Measurements from ENCODE around the gene HOXA1. TPM values are rescaled to one million over a fixed set of nuclear protein-coding genes. Genes with fewer than 3 reads are reported as not detected.

The HOXA1 gene
- polyA plus RNA-seq, result 0.24 TPM

- Mint-ChIP-seq H3K4me3 (peak within 1 kb of the TSS; percentile 80 to 96 (median 94)), H3K27ac (peak within 1 kb of the TSS; percentile 73 to 89 (median 82)), H3K36me3 (peaks cover 7% of the 10 kb centered on the region), H3K4me1 (peaks cover 10 to 25% (median 12%) of the 10 kb centered on the region in 3 donors), H3K27me3 (peaks cover 26% of the 10 kb centered on the region), H3K9me3 (peaks cover 0 to 2% (median 0%) of the 10 kb centered on the region in 3 donors)
Observed at GRCh38 chr7:27095897-27096767, at the start of gene HOXA1. Gene HOXA1 (minus strand): TSS chr7:27096000. CDS start chr7:27095912, 88 bp downstream.

GRCh38 chr7:27145165-27145913, 49.5 kb upstream of the HOXA1 start:
- H3K36me3 Mint-ChIP-seq, result no peaks in the 10 kb centered on the region
- H3K9me3 Mint-ChIP-seq, result no peaks in the 10 kb centered on the region
- H3K27ac Mint-ChIP-seq, result peak overlapping the region in 2 of 3 donors; percentile 78 to 98
- no peak overlapping the region for H3K4me3 Mint-ChIP-seq
- peaks cover 42% of the 10 kb centered on the region for H3K27me3 Mint-ChIP-seq
- peaks cover 7 to 12% (median 9%) of the 10 kb centered on the region in 3 donors for H3K4me1 Mint-ChIP-seq

GRCh38 chr7:27144781-27145164, 49.0 kb upstream of the HOXA1 start:
- H3K4me3 Mint-ChIP-seq, result peak overlapping the region in 1 of 4 donors; percentile 25
- peak overlapping the region in 2 of 3 donors; percentile 48 to 78 for H3K27ac Mint-ChIP-seq
- no peaks in the 10 kb centered on the region for H3K9me3 Mint-ChIP-seq
- no peaks in the 10 kb centered on the region for H3K36me3 Mint-ChIP-seq
- peaks cover 40% of the 10 kb centered on the region for H3K27me3 Mint-ChIP-seq
- peaks cover 7 to 12% (median 9%) of the 10 kb centered on the region in 3 donors for H3K4me1 Mint-ChIP-seq

GRCh38 chr7:27143950-27144780, 48.4 kb upstream of the HOXA1 start:
- Mint-ChIP-seq H3K27ac (no peak overlapping the region), H3K9me3 (no peaks in the 10 kb centered on the region)

GRCh38 chr7:27143023-27143949, 47.5 kb upstream of the HOXA1 start, which contains the start of gene HOXA5:
Gene HOXA5 (minus strand): TSS chr7:27143681. CDS start chr7:27143607, 74 bp downstream.
- H3K4me1 Mint-ChIP-seq, result peaks cover 4 to 9% (median 9%) of the 10 kb centered on the region in 3 donors
- peaks cover 28% of the 10 kb centered on the region for H3K27me3 Mint-ChIP-seq
- H3K4me3 Mint-ChIP-seq, result peak within 1 kb of the TSS; percentile 63 to 83 (median 78)
- H3K27ac Mint-ChIP-seq, result no peak within 1 kb of the TSS
- no peaks in the 10 kb centered on the region for H3K9me3 Mint-ChIP-seq
- no peaks in the 10 kb centered on the region for H3K36me3 Mint-ChIP-seq

More at GRCh38 chr7:27143950-27144780, 48.4 kb upstream of the HOXA1 start:
- Mint-ChIP-seq H3K4me1 (peaks cover 7 to 12% (median 9%) of the 10 kb centered on the region in 3 donors), H3K36me3 (no peaks in the 10 kb centered on the region), H3K4me3 (peak overlapping the region in 2 of 4 donors; percentile 25 to 83), H3K27me3 (peaks cover 36% of the 10 kb centered on the region)

GRCh38 chr7:27142580-27143022, 46.8 kb upstream of the HOXA1 start:
- Mint-ChIP-seq H3K4me1 (peaks cover 3 to 4% (median 4%) of the 10 kb centered on the region in 3 donors), H3K36me3 (no peaks in the 10 kb centered on the region), H3K4me3 (peak overlapping the region in 3 of 4 donors; percentile 39 to 82 (median 49)), H3K9me3 (no peaks in the 10 kb centered on the region), H3K27me3 (peaks cover 23% of the 10 kb centered on the region), H3K27ac (no peak overlapping the region)

GRCh38 chr7:27141923-27142579, 46.3 kb upstream of the HOXA1 start:
- Mint-ChIP-seq H3K36me3 (no peaks in the 10 kb centered on the region), H3K4me1 (peaks cover 0 to 4% (median 3%) of the 10 kb centered on the region in 3 donors), H3K4me3 (no peak overlapping the region), H3K27ac (peak overlapping the region in 1 of 3 donors; percentile 9), H3K9me3 (no peaks in the 10 kb centered on the region), H3K27me3 (peaks cover 17% of the 10 kb centered on the region)

- H3K9me3 Mint-ChIP-seq, result no peaks in the 10 kb centered on the region
- H3K4me3 Mint-ChIP-seq, result peak overlapping the region in 1 of 4 donors; percentile 12
- peaks cover 0 to 2% (median under 1%) of the 10 kb centered on the region in 3 donors for H3K4me1 Mint-ChIP-seq
- H3K27me3 Mint-ChIP-seq, result peaks cover 10% of the 10 kb centered on the region
- no peaks in the 10 kb centered on the region for H3K36me3 Mint-ChIP-seq
- H3K27ac Mint-ChIP-seq, result peak overlapping the region in 1 of 3 donors; percentile 9
Observed at GRCh38 chr7:27141137-27141922, 45.5 kb upstream of the HOXA1 start.

DNA sequence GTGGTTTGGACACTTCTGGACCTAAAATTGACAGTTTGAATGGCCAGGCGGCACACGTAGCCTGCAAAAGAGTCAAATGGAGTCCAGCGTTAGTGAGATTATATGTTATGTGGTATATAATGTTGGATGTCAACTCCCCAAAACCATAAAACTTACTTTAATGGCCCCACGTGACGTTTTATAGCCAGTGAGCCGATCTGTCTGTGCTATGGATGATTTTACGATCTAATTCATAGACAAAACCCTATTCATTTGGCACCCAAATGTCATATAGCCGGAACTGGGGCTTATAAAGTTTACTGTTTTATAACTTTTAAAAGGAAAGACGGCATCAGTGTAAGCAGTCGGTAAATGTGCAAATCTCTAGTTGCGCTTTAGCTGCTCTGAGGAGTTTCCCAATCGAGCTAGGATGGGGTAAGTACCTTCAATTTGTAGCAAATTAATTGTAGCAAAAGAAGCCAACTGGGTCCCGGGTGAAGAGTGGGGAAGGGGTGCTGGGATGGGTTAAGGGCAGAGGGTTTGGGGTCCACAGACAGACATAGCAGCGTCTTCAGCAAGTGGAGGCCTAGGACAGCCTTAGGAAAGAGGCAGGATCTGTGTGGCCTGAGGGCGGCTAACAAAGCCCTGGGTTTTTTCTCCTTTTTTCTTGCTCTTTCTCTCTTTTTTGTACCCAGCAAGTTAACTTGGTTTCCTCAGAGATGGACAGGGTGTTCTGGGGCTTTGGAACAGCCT, 44.5 kb upstream of the HOXA1 start:
- H3K4me1 Mint-ChIP-seq, result peaks cover 0 to 2% (median 0%) of the 10 kb centered on the region in 3 donors
- H3K36me3 Mint-ChIP-seq, result no peaks in the 10 kb centered on the region
- H3K27me3 Mint-ChIP-seq, result peaks cover 13% of the 10 kb centered on the region
- no peaks in the 10 kb centered on the region for H3K9me3 Mint-ChIP-seq
- no peak overlapping the region for H3K27ac Mint-ChIP-seq
- H3K4me3 Mint-ChIP-seq, result no peak overlapping the region

DNA sequence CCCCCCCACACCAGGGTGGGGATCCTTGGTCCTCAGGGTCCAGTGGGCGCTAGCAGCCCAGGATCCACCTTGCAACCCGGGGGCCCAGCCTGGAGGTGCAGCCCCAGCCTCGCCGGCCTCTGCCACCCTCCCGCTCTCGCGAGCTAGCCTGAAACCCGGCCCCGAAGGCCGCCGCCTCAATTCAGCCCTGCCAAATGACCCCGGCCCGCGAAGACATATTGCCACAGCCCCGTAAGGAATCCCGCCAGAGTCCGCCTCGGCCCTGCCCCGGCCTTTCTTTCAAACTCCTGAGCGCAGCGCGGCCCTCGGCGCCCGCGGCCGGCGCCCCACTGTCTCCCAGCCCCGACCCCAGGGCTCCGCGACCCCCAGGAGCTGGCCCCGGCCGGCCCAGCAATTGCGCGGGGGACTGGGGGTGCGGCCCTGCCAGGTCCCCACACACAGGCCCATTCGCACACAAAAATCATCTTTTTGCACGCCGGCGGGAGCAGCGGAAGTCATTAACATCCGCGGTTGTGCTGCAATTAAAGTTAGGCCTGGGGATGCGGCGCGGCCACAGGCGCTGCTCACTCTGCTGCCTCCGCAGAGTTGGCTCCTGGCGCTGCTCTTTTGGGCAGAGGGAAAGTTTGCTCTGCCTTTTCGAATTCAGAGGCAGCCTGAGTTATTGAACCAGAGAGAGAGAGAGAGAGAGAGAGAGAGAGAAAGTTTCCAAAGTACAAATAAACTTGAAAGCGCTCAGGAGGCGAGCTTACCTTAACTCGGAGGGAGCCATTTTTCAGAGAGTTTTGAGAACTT, 43.7 kb upstream of the HOXA1 start:
- Mint-ChIP-seq H3K4me1 (peaks cover 0 to 5% (median 2%) of the 10 kb centered on the region in 3 donors), H3K4me3 (no peak overlapping the region), H3K27ac (no peak overlapping the region), H3K9me3 (no peaks in the 10 kb centered on the region), H3K36me3 (no peaks in the 10 kb centered on the region), H3K27me3 (peaks cover 18% of the 10 kb centered on the region)

DNA sequence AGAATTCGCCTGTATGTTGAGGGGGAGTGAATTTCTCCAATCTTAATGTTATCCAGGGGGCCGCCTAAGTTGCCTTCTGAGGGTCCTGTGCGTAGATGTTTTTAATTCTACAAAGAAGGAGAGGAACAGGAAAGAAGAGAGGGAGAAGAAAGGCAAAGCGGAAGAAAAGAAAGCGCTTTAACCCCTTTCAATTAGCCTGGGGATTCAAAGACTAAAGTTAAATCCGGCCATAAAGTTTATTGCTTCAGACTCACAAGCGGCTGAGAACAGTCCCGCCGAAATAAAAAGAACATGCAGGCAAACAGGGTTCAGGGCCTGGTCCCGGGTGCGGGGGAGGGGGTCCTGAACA, 43.2 kb upstream of the HOXA1 start:
- Mint-ChIP-seq H3K9me3 (no peaks in the 10 kb centered on the region), H3K4me1 (peaks cover 0 to 5% (median 2%) of the 10 kb centered on the region in 3 donors), H3K4me3 (no peak overlapping the region), H3K27ac (no peak overlapping the region), H3K27me3 (peaks cover 22% of the 10 kb centered on the region), H3K36me3 (no peaks in the 10 kb centered on the region)
